ENCODE data around the gene PTPRD.

The PTPRD gene

GRCh38 chr9:9177081-9177480, 1435.7 kb downstream of the PTPRD start (continued):
- TF ChIP-seq, protein P1, sequence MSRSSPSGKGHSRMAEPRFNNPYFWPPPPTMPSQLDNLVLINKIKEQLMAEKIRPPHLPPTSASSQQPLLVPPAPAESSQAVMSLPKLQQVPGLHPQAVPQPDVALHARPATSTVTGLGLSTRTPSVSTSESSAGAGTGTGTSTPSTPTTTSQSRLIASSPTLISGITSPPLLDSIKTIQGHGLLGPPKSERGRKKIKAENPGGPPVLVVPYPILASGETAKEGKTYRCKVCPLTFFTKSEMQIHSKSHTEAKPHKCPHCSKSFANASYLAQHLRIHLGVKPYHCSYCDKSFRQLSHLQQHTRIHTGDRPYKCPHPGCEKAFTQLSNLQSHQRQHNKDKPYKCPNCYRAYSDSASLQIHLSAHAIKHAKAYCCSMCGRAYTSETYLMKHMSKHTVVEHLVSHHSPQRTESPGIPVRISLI (tag by site-specific recombination; IDR thresholded peaks at IDR 0.05) = no peak
- TF ChIP-seq, protein P2, sequence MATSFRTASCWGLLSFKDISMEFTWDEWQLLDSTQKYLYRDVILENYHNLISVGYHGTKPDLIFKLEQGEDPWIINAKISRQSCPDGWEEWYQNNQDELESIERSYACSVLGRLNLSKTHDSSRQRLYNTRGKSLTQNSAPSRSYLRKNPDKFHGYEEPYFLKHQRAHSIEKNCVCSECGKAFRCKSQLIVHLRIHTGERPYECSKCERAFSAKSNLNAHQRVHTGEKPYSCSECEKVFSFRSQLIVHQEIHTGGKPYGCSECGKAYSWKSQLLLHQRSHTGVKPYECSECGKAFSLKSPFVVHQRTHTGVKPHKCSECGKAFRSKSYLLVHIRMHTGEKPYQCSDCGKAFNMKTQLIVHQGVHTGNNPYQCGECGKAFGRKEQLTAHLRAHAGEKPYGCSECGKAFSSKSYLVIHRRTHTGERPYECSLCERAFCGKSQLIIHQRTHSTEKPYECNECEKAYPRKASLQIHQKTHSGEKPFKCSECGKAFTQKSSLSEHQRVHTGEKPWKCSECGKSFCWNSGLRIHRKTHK (tag by site-specific recombination; IDR thresholded peaks at IDR 0.05) = no peak
- TF ChIP-seq ZNF585B (tag by site-specific recombination; IDR thresholded peaks at IDR 0.05) = no peak
- TF ChIP-seq ZNF132 (tag by site-specific recombination; IDR thresholded peaks at IDR 0.05; ENCODE audit: borderline replicate concordance) = no peak

DNA sequence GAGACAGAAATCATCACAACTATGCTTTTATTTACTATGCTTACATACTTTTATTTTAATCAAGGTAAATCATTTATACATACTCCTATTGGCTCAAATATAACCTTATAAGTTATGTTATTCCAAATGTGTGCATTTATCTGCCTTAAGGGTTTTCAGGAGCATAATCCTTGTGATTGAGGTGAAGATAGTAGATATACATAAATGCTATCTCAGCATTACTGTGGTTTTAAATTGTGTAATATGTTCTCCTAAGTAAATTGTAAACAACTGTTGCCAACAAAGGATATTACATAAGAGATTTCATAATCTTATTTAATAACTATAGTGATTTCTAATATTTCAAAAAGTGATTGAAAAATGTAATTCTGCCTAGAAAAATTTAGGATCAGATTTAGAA, 1438.4 kb downstream of the PTPRD start:
- Histone ChIP-seq H3K27ac (ENCODE audit: extremely low read depth, low read depth, low read length) (no peak overlapping the region), H3K36me3 (ENCODE audit: control insufficient read depth in 2 of 2, insufficient read depth in 1 of 2, low read length in 2 of 2) (no peaks in the 10 kb centered on the region), H3K9me3 (ENCODE audit: control insufficient read depth, insufficient read depth, low read depth, low read length) (no peaks in the 10 kb centered on the region), H3K4me3 (ENCODE audit: low read depth, low read length) (no peak overlapping the region), H3K4me1 (ENCODE audit: control insufficient read depth, insufficient read depth, low read length) (no peaks in the 10 kb centered on the region)
- no peak for TF ChIP-seq TRIM28 (IDR thresholded peaks at IDR 0.05; ENCODE audit: borderline replicate concordance, low read length)
- TF ChIP-seq ZNF785 (tag by site-specific recombination; IDR thresholded peaks at IDR 0.05) = no peak
- no peak for TF ChIP-seq ZNF830 (tag by site-specific recombination; IDR thresholded peaks at IDR 0.05; ENCODE audit: low read depth)
- TF ChIP-seq ZNF776 (tag by site-specific recombination; IDR thresholded peaks at IDR 0.05; ENCODE audit: borderline replicate concordance) = no peak
- no peak for TF ChIP-seq HIC1 (tag by site-specific recombination; IDR thresholded peaks at IDR 0.05)
- ChIA-PET POLR2A (no interaction called here), CTCF (no interaction called here)

GRCh38 chr9:9173264-9173663, 1439.5 kb downstream of the PTPRD start:
- H3K4me3 ChIP-seq (ENCODE audit: low read depth, low read length) = no peak overlapping the region
- no peak overlapping the region for H3K27ac ChIP-seq (ENCODE audit: extremely low read depth, low read depth, low read length)
- ChIA-PET CTCF (interaction anchor here (0.6 kb wide), 1 partner anchor 884 kb away, joined by 3 read pairs; no protein-coding TSS in a partner anchor), POLR2A (no interaction called here)
- TF ChIP-seq ZNF843 (tag by site-specific recombination; IDR thresholded peaks at IDR 0.05) = no peak
- no peak for TF ChIP-seq ZNF629 (tag by site-specific recombination; IDR thresholded peaks at IDR 0.05)
- TF ChIP-seq SALL2 (tag by site-specific recombination; IDR thresholded peaks at IDR 0.05; ENCODE audit: borderline replicate concordance) = no peak
- TF ChIP-seq ZNF248 (tag by site-specific recombination; IDR thresholded peaks at IDR 0.05) = no peak
- TF ChIP-seq SP2 (tag by site-specific recombination; IDR thresholded peaks at IDR 0.05) = no peak
- TF ChIP-seq, protein P3, sequence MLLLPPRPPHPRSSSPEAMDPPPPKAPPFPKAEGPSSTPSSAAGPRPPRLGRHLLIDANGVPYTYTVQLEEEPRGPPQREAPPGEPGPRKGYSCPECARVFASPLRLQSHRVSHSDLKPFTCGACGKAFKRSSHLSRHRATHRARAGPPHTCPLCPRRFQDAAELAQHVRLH (tag by site-specific recombination; IDR thresholded peaks at IDR 0.05) = no peak
- no peak for TF ChIP-seq MZF1 (tag by site-specific recombination; IDR thresholded peaks at IDR 0.05; ENCODE audit: borderline replicate concordance)
- no peak for TF ChIP-seq ZNF157 (tag by site-specific recombination; IDR thresholded peaks at IDR 0.05)
- TF ChIP-seq ZNF416 (tag by site-specific recombination; IDR thresholded peaks at IDR 0.05) = no peak
- TF ChIP-seq SP7 (tag by site-specific recombination; IDR thresholded peaks at IDR 0.05) = no peak
- no peaks in the 10 kb centered on the region for H3K4me1 ChIP-seq (ENCODE audit: control insufficient read depth, insufficient read depth, low read length)
- no peaks in the 10 kb centered on the region for H3K36me3 ChIP-seq (ENCODE audit: control insufficient read depth in 2 of 2, insufficient read depth in 1 of 2, low read length in 2 of 2)
- H3K9me3 ChIP-seq (ENCODE audit: control insufficient read depth, insufficient read depth, low read depth, low read length) = no peaks in the 10 kb centered on the region
